HG03460 (cell line): Measurements from ENCODE around the gene RASAL1.

Source experiments
- ATAC-seq: cut with Tn5 transposase; IDR thresholded peaks from one replicate; pipeline ENCODE4 v1.9.1; 2021; ENCODE audit not compliant: unreplicated experiment

The RASAL1 gene

DNA sequence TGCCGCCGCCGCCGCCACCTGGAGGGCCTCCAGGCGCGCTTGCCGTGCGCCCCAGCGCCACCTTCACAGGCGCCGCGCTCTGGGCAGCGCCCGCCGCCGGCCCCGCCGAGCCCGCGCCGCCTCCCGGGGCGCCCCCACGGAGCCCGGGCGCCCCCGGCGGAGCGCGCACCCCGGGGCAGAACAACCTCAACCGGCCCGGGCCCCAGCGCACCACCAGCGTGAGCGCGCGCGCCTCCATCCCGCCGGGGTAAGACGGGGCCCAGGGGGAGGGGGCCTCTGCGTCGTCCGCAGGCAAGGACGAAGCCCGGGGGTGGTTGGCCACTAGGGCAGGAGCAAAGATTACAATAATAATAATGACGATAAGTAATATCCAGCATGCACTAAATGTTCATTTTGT, 57.7 kb downstream of the RASAL1 start:
- no peak for ATAC-seq

- ATAC-seq, result no peak
These were observed 58.3 kb downstream of the RASAL1 start for GRCh38 chr12:113077057-113077858.

DNA sequence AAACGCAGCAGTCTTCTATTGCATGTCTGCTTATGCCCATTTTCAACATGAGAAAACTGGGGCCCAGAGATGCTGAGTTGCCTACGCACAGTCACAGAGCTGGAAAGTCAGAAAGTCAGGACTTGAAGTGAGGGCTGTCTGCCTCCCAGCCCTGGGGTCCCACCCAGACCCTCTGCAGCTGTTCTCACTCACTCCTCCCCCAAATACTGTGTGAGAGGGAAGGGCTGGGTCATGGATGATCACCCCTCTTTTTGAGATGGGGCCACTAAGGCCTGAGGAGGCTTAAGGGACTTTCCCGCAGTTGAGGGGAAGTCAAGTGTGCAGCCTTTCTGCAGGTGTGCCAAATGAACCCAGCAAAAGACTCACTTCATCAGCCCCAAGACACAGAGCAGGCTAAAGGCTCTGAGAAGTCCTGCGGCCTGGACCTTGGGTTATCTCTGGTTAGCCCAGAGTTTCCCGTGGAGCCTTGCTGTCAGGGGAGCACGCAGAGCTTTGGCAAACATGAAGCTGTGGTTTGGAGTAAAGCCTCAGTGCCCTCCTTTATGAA, 60.4 kb downstream of the RASAL1 start:
- peak; percentile 96 for ATAC-seq

DNA sequence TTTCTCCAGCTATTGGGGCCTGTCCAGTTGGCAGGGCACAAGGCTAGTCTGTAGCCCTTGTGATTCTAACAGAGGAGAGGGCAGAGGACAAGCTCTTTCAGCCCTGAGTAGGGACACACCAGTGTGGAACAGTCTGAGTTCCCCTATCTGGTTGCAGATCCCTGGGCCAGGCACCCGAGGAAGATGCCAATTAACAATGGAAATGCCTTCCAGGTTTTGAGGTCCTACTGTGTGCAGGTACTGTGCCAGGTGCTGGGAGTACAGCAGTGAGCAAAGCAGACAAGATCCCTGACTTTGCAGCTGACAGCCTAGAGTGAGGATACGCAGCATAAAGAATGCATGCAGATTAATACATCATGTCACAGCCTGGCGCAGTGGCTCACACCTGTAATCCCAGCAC, 62.0 kb downstream of the RASAL1 start:
- no peak for ATAC-seq

- no peak for ATAC-seq
These were observed 63.4 kb downstream of the RASAL1 start for GRCh38 chr12:113072136-113072535.

DNA sequence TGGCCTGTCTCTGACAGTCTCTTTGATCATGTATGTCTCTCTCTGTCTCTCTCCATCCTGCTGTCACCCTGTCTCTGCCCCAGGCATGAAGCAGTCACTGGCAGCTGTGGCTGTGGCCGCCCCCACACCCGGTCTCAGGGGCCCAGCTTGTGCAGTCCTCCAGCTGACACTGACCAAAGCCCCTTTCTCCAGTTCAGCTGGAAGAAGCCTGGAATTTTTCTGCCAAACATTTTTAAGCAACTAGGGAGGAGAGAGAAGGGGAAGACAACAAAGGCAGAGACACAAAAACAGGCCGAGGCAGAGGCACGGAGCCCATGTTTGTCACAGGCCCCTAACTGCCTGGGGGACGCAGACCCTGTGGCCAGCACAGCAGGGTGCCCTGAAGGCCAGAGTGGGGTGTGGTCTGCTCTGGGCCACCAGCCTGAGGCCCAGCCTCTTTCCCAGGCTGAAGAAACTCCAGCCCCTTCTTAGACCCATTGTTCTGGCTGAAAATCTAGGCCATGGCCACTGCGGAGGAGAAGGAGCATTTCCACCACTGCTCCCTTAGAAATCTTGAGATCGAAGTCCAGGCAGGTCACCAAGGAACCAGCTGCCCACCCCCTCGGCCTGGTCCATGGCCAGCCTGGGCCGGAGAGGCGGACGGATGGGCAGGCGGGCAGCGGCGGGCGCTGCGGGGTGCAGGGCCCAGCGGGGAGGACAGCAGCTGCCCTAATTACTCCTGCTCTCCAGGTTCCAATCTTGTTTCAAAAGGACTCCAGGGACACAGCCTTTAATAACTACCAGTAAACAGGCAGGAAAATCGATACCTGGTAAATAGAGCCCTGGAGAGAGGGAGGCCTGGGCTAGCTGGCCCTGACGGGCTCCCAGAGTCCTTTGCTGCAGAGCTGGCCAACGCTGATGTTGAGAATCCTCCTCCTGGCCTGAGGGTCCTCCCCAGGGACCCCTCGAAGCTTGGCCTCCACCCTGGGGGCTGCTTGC, 64.1 kb downstream of the RASAL1 start:
- ATAC-seq, result no peak

- ATAC-seq, result peak; percentile 53
These were observed 65.2 kb downstream of the RASAL1 start for GRCh38 chr12:113070117-113070906.

DNA sequence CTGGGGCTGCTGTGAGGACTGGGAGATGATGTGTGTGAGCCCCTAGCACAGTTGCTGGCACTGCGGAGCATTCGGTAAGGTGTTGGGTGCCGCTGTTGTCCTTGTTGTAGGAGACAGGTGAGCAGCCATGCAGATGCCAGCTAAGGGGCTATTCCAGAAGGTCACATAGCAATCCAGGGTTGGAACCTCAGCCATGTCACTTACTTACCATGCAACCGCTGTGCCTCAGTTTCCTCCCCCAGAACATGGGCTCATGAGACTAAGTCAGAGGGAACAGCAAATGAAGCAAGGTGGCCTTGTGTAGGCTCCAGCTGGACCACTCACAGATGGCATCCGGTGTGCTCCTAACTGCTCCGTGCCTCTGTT, 65.8 kb downstream of the RASAL1 start:
- ATAC-seq, result no peak

DNA sequence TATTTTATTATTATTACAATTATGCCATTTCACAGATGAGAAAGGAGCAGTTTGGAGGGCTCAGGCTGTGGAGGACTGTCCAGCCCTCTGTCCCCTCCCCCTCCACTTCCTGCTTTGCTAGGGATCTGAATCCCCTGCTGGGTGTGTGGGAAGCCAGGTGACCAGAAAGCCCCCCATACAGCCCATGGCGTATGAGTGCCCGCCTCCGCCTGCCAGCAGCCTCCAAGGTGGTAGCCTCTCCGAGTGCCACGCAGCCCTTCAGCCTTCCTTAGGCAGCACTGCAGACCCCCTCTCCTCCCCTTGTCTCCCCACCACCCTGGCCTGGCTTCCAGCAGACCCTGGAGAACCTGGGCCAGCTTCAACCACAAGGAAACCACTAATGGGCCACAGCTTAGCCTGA, 66.4 kb downstream of the RASAL1 start:
- ATAC-seq, result no peak

- ATAC-seq, result no peak
These were observed 67.3 kb downstream of the RASAL1 start for GRCh38 chr12:113067987-113068935.

DNA sequence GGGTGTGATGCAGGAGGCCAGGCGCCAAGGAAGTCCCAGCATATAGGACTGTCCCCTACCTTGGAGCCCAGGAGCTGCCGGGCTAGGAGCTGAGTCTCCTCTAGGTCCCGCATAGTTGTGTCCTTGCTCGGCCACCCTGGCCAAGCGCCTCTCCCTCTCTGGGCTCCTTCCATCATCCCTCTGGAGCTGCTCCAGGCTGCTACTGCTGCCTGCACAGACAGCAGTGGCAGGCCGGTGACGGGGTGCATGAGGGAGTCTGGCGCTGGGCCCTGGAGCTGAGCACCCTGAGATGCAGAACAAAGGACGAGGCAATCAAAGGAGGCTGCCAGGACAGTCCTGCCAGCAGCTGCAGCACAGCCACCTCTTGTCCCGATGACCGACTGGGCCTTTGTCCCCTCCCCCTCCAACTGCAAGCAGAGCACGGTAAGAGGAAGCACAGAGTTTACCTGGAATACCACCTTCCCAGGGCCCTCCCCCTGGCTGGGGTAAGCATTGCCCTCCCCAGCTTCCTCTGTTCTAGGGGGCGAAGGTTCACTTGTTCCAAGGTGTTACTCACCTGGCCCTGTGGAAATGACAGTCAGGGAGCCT, 68.7 kb downstream of the RASAL1 start:
- ATAC-seq, result no peak

GRCh38 chr12:113065126-113066007, 70.2 kb downstream of the RASAL1 start:
- ATAC-seq, result no peak

DNA sequence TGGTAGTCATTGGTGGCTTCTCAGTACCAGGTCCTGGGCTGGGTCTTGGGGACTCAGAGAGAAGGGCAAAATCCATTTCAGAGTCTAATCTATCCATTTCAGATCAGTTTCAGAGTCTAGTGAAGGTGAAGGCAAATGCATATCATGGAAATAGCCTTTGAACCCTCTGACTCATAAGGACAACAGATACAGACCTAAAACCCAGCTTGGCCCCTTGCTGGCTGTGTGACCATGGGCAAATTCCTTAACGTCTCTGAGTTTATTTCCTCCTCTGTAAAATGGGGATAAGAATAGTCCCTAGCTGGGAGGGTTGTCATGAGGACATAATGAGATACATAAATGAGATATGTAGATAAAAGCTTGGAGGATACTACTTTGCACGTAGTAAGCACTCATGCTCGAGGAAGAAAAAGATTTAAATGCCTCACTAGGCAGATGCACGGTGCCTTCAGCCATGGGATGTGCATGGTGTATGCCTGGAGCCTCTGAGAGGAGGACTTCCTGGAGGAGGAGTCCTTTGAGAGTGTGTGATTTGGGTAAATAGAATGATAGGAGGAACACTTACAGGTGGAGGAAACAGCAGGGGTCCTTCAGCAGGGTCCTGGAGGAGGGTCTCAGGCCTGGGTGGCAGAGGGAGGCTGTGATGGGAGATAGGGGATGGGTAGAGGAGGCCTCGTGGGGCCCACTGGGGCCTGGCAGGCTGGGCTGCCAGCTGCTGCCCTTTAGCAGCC, 71.0 kb downstream of the RASAL1 start:
- no peak for ATAC-seq

GRCh38 chr12:113063396-113064350, 71.9 kb downstream of the RASAL1 start:
- no peak for ATAC-seq

GRCh38 chr12:113062502-113063395, 72.8 kb downstream of the RASAL1 start:
- no peak for ATAC-seq
